AG04449 (cell line): ENCODE measurements around the gene NPTX1.
"Not testable (repeated sequence)": the region's sequence is repeated elsewhere in the genome, so short reads cannot be mapped to it uniquely, and the experiment has no call there.

Experiments used
- CTCF ChIA-PET: fragments of 350-600 bp; formaldehyde crosslinking; extraction: SDS; loops from one replicate; lab custom pipeline; 2021; ENCODE audit warnings: antibody characterized with exemption; lab: Yijun Ruan, JAX
- POLR2A ChIA-PET: fragments of 400-600, 350-600 bp; formaldehyde crosslinking; extraction: SDS; loops from one replicate; lab custom pipeline; 2020; ENCODE audit warnings: antibody characterized with exemption, inconsistent platforms; lab: Yijun Ruan, JAX
- DNase-seq: peaks from one replicate; pipeline ENCODE4 v3.0.0-alpha.2; 2010; ENCODE audit warnings: low read depth, low spot score
- H3K4me3 ChIP-seq: 2 replicates; pipeline ENCODE4 v1.5.1; 2011; ENCODE audit warnings: low read depth, mild to moderate bottlenecking, control low read depth, low read length
- CTCF ChIP-seq: IDR thresholded peaks from one replicate; pipeline ENCODE4 v1.5.1; 2011; ENCODE audit warnings: mild to moderate bottlenecking, moderate library complexity, low read length, control low read depth, inconsistent platforms; ENCODE audit not compliant: insufficient read depth; ENCODE audit errors: missing control alignments

Gene NPTX1

GRCh38 chr17:80511222-80512180, 35.1 kb upstream of the NPTX1 start:
- H3K4me3 ChIP-seq: no peak overlapping the region
- DNase-seq: no peak
- ChIA-PET CTCF (no interaction called here), POLR2A (no interaction called here)
- TF ChIP-seq CTCF: no peak

- TF ChIP-seq CTCF: no peak
- POLR2A ChIA-PET: no interaction called here
- no peak overlapping the region for H3K4me3 ChIP-seq
- CTCF ChIA-PET: no interaction called here
- no peak for DNase-seq
These were observed 34.4 kb upstream of the NPTX1 start for GRCh38 chr17:80510772-80511171.

GRCh38 chr17:80510132-80510531, 33.7 kb upstream of the NPTX1 start:
- no peak for DNase-seq
- ChIA-PET POLR2A (no interaction called here), CTCF (no interaction called here)
- TF ChIP-seq CTCF: no peak
- H3K4me3 ChIP-seq: no peak overlapping the region

- CTCF ChIA-PET: no interaction called here
- POLR2A ChIA-PET: no interaction called here
- DNase-seq: no peak
- TF ChIP-seq CTCF: no peak
- no peak overlapping the region for H3K4me3 ChIP-seq
These were observed 32.9 kb upstream of the NPTX1 start for GRCh38 chr17:80509311-80509710.

DNA sequence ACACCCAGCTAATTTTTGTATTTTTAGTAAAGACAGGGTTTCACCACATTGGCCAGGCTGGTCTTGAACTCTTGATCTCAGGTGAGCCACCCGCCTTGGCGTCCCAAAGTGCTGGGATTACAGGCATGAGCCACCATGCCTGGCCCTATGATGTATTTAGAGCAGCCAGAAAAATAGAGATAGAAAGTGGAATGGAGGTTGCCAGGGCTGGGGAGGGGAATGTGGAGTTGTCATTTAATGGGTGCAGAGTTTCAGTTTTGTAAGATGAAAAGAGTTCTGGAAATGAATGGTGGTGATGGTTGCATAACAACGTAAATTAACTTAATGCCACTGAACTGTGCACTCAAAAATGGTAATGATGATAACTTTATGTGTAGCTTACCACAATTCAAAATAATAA, 31.6 kb upstream of the NPTX1 start:
- TF ChIP-seq CTCF: no peak
- CTCF ChIA-PET: no interaction called here
- DNase-seq: no peak
- POLR2A ChIA-PET: no interaction called here
- H3K4me3 ChIP-seq: no peak overlapping the region

DNA sequence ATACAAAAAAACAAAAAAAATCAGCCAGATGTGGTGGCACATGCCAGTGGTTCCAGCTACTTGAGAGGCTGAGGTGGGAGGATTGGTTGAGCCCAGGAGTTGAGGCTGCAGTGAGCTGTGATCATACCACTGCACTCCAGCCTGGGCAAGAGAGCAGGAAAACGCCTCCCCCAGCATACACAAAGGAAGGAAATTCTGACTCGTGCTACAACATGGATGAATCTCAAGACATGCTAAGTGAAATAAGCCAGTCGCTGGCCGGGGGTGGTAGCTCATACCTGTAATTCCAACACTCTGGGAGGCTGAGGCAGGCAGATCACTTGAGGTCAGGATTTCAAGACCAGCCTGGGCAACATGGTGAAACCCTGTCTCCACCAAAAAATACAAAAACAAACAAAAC, 30.8 kb upstream of the NPTX1 start:
- H3K4me3 ChIP-seq, DNase-seq, CTCF ChIA-PET, POLR2A ChIA-PET: not testable (repeated sequence)
